ENCODE results near the gene ITGB4. TPM values are rescaled to one million over a fixed set of nuclear protein-coding genes. Genes with fewer than 3 reads are reported as not detected.
A peak's percentile ranks its signal among the peaks of the same experiment; 100 is the strongest.

The ITGB4 gene
- total and polyA plus RNA-seq, 2 of the 13 experiments (the other 11 are each of a cell fraction or from before 2014, with no cell fraction given): 6.9 to 14.5 TPM

- TF ChIP-seq ZNF333 (CRISPR knock-in tag; IDR thresholded peaks at IDR 0.05; ENCODE audit: borderline replicate concordance): no peak
- 0 out of 2 replicates have a peak, but pooled peaks have one; percentile 32 for TF ChIP-seq PHF21A (CRISPR knock-in tag; IDR thresholded peaks at IDR 0.05)
- peak; percentile 18; the same call in 1 of the 2 replicates for TF ChIP-seq CBFB (CRISPR knock-in tag; IDR thresholded peaks at IDR 0.05)
- peak; percentile 19 for TF ChIP-seq HNF1B (CRISPR knock-in tag; IDR thresholded peaks at IDR 0.05)
- TF ChIP-seq TRAFD1 (CRISPR knock-in tag; IDR thresholded peaks at IDR 0.05; ENCODE audit: borderline replicate concordance): no peak
- no peak for TF ChIP-seq SP4 (CRISPR knock-in tag; IDR thresholded peaks at IDR 0.05)
- TF ChIP-seq NR0B2 (CRISPR knock-in tag; IDR thresholded peaks at IDR 0.05): no peak
- TF ChIP-seq ZXDC (CRISPR knock-in tag; IDR thresholded peaks at IDR 0.05): no peak
- TF ChIP-seq STAG1 (CRISPR knock-in tag; IDR thresholded peaks at IDR 0.05): no peak
- TF ChIP-seq ZBTB26 (CRISPR knock-in tag; IDR thresholded peaks at IDR 0.05; ENCODE audit: borderline replicate concordance): peak; percentile 61
- no peak for TF ChIP-seq ZNF142 (CRISPR knock-in tag; IDR thresholded peaks at IDR 0.05)
- no peak; the same call in 1 of the 2 replicates for TF ChIP-seq MEIS1 (CRISPR knock-in tag; IDR thresholded peaks at IDR 0.05; ENCODE audit: borderline replicate concordance)
- peak; percentile 6; the same call in 1 of the 2 replicates for TF ChIP-seq ZNF430 (CRISPR knock-in tag; IDR thresholded peaks at IDR 0.05)
- no peak for TF ChIP-seq ZNF891 (CRISPR knock-in tag; IDR thresholded peaks at IDR 0.05)
Measured at GRCh38 chr17:75763613-75764416, 42.6 kb downstream of the ITGB4 start (continued).
